Daoy (cell line): ENCODE measurements around the gene BNIP5. TPM values are rescaled to one million over a fixed set of nuclear protein-coding genes. Genes with fewer than 3 reads are reported as not detected.
A peak's percentile ranks its signal among the peaks of the same experiment; 100 is the strongest.

Source experiments
- DNase-seq: peaks from one replicate; pipeline ENCODE4 v3.0.0-alpha.2; 2015; ENCODE audit warnings: low read depth
- total RNA-seq: library from RNA; depleted of rRNA; stranded (reverse); fragments of >200 nt; shearing (Covaris generic); gene quantifications from 2 replicates; pipeline ENCODE4 v1.2.3, GENCODE V29; 2014

The BNIP5 gene
- total RNA-seq, 1 experiment from 2014 or later: not detected

DNA sequence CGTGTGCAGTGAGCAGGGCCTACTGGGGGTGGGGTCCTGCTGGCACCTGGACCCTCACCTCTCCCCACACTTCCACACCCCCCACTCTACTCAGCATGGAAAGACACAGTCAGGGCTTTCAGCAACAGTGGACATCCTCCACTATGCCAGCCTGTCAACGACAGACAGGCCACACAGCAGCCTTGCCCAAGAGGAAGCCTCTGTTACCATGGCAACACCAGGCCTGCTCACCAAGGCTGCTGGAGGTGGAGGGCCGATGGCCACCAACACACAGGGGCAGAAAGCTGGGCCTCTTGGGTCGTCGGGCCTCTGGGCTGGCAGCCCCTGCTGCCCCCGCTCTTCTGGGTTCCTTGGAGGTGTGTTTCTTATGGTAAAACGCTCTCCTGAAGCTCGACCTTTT, 13.6 kb downstream of the BNIP5 start:
- DNase-seq: no peak

GRCh38 chr6:36322591-36322990, 14.1 kb downstream of the BNIP5 start:
- no peak for DNase-seq

DNA sequence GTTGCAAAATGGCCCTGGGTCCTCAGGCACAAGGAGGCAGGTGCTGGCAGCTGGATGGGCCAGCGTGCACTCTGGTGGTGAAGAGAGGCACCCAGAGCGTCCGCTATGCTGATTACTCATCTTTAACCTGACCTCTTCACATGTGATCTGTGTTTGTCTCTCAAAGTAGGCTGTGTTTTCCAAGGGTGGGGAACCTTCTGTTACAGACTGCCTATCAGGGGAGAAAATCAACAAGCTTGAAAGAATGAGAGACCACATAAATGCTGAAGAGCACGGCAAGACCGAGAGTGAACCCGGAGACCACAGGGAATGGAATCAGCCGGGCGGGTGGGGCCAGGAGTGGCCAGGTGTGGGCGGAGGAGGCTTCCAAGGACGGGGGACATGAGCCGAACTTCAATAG, 16.2 kb downstream of the BNIP5 start:
- DNase-seq: peak; percentile 41

DNA sequence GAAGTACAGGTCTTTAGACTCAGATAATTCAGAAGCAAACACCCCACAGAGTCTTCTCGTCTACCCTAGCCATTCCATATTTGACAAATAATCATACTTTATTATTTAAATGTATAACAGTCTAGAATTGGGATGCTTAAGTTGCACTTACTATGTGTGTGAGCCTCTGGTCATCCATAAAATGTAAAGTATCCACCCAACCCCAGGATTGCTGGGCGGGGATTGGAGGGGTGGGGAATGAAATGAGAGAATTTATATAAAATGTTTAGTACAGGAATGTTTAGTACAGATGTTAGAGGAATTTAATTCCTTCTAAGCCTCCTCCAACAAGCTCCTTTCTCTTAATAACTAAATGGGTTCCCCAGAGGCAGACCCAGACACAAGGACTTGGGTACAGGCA, 16.9 kb downstream of the BNIP5 start:
- DNase-seq: no peak

GRCh38 chr6:36319436-36319762, 17.3 kb downstream of the BNIP5 start:
- DNase-seq: no peak

DNA sequence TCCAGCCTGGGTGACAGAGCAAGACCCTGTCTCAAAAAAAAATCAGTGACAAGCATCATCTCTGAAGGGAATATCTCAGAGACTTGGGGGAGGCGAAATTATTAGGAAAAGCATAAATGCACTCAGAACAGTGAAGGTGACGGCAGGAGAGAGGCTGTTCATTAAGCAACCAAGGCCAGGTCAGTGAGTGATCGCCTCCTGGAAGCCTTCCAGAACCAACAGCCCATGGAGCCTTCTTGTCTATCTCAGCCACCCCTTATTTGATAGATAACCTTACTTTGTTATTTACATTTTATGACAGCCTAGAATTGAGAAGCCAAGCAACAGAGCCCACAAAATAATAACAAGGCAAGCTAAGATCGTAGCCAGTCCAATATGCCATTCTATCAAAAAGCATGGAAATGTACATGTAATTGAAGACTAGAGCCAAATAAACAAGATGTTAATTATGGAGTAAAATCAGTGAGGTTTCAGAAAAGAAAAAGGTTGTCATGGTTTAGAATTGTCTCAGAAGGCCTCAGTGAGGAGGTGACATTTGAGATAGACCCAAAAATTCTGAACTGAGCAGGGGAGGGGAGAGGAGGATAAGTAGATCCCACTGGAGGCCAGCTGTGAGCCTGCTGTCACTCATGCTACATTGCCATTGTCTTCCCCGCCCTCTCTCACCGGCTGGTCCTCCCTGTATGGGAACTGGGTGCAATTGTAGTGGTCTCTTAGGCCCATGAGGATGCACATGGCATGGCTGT, 17.8 kb downstream of the BNIP5 start:
- no peak for DNase-seq

GRCh38 chr6:36317623-36318022, 19.1 kb downstream of the BNIP5 start:
- DNase-seq: no peak

DNA sequence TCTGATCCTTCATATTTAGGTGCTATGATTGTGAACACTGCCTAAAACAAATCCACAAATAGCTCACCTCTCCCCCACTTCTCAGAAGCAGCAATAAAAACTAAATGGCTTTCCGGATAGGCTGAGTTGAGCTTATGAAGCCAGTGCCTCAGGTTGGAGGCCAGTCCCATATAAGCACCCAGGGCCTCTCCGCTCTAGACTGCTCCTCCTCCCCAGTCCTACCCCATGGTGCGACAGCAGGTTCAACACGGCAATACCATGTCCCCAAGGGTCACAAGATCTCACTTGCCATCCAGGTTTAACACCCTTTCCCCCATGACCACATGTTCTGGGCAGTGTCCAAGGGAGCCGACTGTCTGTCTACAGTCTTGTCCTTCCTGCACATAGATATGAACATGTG, 20.8 kb downstream of the BNIP5 start:
- no peak for DNase-seq

DNA sequence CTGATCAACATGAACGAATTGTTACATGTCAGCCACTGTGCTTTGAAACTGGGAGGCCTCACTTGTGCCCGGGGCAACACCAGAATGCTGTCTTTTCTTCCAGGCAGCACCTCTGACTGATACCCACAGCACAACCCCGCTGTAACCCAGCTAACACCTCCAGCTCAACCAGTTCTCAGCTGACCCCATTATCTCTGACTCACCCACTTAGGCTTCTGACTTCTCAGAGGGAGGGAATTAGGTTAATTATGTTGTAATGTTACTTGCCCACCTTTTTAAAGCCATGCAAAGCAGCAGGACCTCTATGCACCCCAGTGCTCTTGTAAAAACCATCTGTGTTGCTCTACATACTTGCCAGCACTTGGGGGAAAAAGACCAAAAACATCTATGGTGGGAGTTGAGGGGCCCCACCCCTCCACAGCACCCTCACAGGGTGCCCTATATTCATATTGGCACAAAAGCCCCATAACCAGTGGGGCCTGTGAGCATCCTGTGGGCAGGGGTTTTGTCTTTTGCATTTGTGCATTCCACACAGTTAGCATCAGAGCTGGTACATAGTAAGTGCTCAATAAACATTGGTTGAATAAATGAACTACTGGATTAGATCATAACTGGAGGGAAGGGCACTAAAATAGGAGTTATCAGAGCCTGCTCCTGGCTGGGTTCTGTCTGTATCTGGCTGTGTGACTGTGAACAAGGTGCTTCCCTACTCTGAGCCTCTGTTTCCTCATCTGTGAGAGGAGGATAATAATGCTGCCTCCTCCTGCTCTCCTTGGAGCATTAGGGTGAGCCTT, 22.3 kb downstream of the BNIP5 start:
- DNase-seq: peak; percentile 89

- DNase-seq: no peak
These were observed 23.1 kb downstream of the BNIP5 start for GRCh38 chr6:36313649-36313936.

- DNase-seq: no peak
These were observed 23.6 kb downstream of the BNIP5 start for GRCh38 chr6:36312854-36313648.

DNA sequence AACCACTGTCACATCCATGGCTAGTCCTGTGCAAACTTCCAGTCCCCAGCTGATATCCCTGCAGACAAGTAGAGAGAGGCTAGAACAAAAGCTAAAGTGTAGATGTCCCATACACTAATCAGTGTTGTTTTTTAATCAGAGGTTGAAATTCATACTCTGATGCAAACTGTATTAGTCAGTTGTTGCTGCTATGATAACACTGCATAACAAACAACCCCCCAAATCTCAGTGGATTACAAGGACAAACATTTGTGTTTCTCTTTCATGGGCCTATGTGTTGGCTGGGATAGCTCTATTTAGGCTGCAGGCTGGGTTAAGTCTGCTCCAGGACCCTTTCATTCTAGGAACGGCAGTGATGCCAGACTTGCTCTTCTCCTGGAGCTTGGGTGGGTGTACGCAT, 26.8 kb downstream of the BNIP5 start:
- DNase-seq: no peak

DNA sequence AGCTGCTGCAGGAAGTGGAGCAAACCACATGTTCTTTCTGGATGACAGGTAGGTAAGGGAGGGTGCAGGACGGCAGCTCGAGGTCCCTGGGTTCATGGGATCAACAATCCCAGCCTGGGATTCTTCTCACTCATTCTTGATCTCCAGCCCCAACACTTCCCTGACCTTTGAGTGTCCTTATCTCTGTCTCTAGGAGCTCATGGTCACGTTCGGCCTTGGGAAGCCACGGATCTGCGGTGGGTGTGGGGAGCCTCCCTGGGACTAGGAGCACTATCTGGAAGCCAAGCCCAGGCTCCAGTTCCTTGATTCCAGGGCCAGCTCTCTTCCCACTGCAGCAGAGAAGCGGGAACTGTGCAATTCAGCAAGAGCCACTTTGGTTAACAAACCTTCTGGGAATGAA, 27.5 kb downstream of the BNIP5 start:
- DNase-seq: no peak

GRCh38 chr6:36308514-36308913, 28.2 kb downstream of the BNIP5 start:
- DNase-seq: no peak

DNA sequence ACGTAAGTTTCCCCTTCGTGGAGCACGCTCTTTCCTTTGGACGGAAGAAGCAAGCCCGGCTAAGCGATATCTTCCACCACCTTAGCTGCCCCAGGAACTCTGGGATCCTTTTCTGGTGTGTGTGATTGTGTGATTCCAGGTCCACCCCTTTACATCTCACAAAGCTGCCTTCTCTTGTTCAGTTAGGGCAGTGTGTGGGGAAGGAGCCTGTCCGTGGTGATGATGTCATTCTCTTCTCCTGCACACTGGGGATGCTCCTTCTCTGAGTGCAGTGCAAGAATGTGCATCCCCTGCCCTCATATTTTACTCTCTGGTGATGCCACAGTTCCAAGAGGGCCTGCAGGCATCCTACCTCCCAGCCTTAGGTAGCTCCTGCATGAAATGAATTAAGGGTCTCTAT, 30.3 kb downstream of the BNIP5 start:
- no peak for DNase-seq

DNA sequence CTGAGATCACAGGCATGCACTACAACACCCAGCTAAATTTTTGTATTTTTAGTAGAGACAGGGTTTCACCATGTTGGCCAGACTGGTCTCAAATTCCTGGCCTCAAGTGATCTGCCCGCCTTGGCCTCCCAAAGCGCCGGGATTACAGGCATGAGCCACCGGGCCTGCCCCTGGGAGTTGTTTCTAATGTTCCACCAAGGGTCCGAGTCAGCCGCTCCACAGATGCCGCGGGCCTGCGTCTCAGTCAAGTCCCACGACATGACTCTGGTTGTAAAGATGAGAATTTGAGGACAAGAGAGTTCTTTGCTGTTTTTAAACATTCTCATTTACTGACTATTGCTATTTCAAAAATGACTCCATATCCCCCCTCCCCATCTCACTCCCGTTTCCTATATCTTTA, 30.8 kb downstream of the BNIP5 start:
- DNase-seq: no peak

- peak; percentile 88 for DNase-seq
These were observed 34.3 kb downstream of the BNIP5 start for GRCh38 chr6:36302227-36302976.

GRCh38 chr6:36301781-36302180, 34.9 kb downstream of the BNIP5 start:
- DNase-seq: no peak

DNA sequence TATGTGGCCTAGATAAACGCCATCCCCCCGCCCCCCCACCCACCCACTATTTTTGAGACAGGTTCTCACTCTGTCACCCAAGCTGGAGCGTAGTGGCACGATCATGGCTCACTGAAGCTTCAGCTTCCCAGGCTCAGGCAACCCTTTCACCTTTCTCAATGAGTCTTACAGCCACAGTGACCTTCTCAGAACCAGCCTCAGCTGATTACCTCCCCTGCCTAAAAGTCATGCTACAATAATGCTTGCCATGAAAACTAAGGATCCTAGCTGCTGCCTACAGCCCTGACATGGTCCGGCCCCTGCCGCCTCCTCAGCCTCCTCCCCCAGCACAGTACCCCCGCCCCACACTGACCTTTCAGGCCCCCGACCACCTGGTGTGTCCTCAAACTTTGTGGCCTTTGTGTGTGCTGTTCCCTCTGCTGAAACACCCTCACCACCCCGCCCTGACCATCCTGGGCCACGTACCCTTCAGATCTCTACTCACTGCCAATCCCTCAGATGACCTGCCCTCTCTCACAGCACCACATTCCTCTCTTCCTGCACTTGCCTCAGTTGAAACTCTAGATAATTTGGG, 35.5 kb downstream of the BNIP5 start:
- no peak for DNase-seq

DNA sequence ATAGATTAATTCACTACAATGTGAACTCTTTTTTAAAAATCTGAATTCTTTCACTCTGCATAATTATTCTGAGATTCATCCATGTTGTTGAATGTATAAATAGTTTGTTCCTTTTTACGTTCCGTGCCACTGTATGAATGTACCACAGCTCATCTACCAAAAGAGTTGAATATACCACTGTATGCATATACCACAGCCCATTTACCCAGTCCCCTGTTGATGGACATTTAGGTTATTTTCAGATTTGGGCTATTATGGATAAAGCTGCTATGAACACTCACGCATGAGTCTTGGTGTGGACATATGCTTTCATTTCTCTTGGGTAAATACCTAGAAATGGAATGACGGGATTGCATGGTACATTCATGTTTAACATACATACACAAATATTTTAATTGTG, 38.7 kb downstream of the BNIP5 start:
- no peak for DNase-seq

DNA sequence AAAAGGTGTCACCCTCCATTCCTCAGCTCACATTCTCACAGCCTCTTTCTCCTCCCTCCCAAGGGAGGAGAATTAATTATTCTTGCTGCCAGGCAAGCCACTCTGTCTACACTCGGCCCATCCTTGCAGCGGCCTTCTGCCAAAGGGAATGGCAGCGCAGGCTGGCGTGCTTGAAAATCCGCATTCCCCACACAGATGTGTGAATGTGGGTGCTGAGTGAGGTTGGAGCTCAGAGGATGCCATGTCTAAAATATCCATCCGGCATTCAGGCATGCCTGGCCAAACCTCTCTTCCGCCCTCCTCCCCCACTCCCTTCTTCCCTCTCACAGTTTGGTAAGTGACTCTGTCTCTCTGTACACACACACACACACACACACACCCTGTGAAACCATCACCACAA, 39.2 kb downstream of the BNIP5 start:
- no peak for DNase-seq

DNA sequence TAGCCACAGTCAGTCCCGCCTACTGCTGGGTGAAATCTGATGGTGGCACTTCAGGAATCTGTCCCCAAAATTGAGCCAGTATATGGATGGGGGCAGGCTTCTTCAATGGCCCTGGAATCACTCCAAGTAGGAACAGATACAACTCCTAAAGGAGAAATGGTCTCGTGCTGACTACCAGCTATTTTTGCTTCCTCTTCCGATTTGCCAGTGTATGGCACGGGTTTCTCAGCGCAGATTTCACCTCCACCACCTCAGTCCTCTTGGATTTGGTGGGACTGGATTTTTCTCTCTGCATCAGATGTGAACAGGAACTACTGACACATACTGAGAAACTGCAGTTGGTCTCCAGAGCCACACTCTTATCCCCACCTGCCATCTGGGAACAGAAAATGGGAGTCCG, 39.6 kb downstream of the BNIP5 start:
- DNase-seq: no peak
